GM15510 (cell line): ENCODE measurements around the gene KCNG1.

Source experiments
- POLR2A ChIP-seq: IDR thresholded peaks from 3 replicates; pipeline ENCODE4 v1.6.1; 2011; ENCODE audit warnings: borderline replicate concordance; ENCODE audit not compliant: insufficient read length; ENCODE audit errors: extremely low read depth

Gene KCNG1

GRCh38 chr20:51043811-51044210 lies 20.9 kb upstream of the KCNG1 start:
- no peak for TF ChIP-seq POLR2A

DNA sequence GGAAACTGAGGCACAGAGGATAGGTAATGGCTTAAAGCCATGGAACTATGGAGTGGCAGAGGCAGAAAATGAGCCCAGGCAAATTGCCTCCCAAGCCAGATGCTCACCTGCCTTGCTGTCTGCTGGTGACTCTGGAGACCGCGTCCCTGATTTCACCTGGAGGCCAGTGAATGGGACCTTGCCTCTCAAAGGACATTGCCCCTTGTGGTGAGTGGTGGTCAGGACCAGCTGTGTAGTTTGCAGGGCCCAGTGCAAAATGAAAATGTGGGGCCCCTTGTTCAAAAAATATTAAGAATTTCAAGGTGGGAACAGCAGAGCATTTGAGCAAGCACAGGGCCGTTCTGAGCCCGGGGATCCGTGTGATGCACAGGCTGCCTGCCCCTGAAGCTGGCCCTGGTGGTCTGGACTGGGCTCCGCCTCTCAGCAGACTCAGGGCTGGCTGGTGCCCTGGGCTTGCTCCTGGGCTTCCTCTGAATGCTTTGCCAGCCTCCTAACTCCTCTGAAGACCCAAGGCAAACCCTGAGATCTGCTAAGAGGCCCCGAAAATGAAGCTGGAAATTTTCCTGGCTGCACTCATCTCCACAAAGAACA lies 19.8 kb upstream of the KCNG1 start:
- no peak for TF ChIP-seq POLR2A

DNA sequence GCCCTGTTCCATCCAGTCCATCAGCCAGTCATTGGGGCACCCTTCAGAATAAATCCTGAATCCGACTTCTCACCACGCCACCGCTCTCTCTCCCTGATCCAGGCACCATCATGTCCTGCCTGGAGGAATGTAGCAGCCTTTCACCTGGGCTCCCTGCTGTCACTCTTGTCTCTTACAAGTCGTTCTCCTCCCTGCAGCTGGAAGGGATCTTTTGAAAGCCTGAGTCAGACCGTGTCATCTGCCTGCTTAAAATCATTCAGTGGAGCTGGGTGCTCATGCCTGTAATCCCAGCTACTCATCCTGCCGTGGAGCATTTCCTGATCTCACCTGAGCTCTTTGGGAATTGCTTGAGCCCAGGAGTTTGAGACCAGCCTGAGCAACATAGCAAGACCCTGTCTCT lies 19.2 kb upstream of the KCNG1 start:
- no peak for TF ChIP-seq POLR2A

DNA sequence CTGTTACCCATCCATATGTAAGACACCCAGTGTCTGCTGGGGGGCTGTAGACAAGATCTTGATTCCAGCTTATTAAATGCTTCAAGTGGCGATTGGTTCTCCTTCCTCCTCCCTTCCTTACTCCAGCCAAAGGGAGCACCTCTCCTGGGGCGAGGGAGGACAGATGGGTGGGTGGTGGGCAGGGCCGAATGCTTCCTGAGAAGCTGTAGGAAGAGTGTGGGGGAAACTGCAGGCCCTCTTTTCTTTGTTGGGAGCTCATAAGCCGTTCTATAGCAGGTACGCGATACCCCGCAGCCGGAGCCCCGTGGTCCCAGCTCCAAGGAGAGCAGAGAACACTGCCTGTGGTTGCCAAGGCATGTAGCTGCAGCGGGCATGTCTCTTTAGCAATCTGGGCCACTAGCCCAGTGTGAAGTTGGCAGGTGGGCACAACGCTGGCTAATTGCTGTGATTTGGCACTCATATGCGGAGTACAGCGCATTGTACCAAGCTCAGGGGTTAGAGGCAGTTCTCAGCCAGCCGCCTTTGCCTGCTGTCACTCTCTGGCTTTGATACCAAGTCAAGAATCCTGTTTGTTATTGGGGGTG lies 14.7 kb upstream of the KCNG1 start:
- no peak for TF ChIP-seq POLR2A

DNA sequence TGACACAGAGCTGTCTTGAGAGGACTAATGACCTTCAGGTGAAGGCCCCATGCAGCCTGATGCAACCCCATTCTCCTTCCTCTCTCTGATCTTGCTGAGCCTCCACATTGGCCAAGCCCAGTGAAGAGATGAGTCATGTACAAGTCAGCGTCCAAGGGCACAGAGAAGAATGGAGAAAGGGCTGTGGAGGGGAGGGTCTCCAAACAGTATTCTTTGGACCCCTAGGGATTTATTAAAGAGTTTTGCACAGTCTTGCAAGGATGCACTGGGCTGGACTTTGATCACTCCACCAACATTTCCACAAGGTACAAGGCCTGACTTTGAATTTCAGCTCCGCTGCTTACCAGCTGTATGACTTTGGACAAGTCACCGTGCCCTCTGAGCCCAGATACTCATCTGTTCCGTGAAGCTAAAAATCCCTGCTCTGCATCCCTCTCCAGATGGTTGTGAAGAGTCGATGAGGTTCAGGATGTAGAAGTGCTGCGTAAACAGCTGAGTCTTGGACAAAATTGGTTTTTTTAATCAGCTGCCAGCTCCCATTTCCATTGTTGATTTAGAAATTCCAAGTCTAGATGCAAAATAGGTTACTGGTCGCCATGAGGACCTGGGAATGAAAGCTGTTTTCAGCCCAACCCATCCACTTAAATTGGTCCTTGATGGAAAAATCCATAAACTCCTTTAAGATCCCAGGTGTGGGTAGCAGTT lies 14.1 kb upstream of the KCNG1 start:
- no peak for TF ChIP-seq POLR2A

- TF ChIP-seq POLR2A: no peak
Measured at GRCh38 chr20:51036226-51036625, 13.3 kb upstream of the KCNG1 start.

GRCh38 chr20:51034988-51035656 lies 12.2 kb upstream of the KCNG1 start:
- no peak for TF ChIP-seq POLR2A

- TF ChIP-seq POLR2A: no peak
Measured at GRCh38 chr20:51034476-51034875, 11.6 kb upstream of the KCNG1 start.

- TF ChIP-seq POLR2A: no peak
Measured at GRCh38 chr20:51029963-51030920, 7.3 kb upstream of the KCNG1 start.

- no peak for TF ChIP-seq POLR2A
Measured at GRCh38 chr20:51029556-51029955, 6.6 kb upstream of the KCNG1 start.

DNA sequence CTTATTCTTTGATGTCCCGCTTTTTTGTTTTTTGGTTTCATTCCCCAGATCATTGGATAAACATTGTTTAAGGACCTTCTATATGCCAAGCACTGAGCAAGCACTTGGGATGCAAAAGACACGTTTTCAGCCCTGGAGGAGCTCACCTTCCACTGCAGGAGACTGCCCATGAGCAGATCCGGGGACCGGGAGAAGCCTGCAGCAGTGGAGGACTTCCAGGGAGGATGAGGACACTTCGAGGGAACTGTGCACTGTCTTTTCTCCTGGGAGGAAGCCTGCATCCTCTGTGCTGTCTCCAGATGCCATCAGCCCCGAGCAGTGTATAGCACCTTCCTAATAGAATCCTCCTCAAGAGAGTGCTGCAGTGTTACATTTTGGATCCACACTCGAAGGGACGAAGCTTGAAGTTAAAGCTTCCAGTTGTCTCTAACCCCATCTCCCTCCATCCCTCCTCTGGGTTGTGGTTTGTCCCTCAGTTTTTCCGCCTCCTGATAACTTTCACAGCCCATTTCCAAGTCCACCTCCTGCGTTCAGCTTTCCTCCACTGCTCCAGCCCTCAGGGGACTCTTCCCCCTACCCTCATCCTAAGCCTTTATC lies 5.8 kb upstream of the KCNG1 start:
- no peak for TF ChIP-seq POLR2A

GRCh38 chr20:51027035-51027795 lies 4.3 kb upstream of the KCNG1 start:
- no peak for TF ChIP-seq POLR2A

DNA sequence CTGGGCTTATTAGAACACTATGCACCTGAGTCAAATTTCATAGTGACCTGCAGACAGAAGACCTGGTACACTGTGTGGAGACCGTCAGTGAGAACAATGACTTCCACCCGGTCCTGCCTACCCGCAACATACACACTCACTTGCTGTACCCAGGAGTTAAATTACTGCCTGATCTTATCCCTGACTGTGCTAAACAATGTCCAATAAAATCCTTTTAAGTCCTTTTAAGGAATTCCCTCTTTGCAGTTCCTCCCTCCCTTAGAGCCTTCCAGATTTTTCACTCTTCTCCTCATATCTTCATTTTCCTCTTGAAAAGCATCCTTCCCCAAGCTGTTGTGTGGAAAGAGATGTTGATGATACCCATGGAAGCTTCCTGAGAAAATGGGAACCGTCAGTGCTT lies 3.4 kb upstream of the KCNG1 start:
- TF ChIP-seq POLR2A: no peak
